SKM-1 treated with dmso at 0.1 percent for 144 hours (cell line): Measurements from ENCODE around the gene RPS13.
A peak's percentile ranks its signal among the peaks of the same experiment; 100 is the strongest.
"Not testable (repeated sequence)": the region's sequence is repeated elsewhere in the genome, so short reads cannot be mapped to it uniquely, and the experiment has no call there.

ENCODE experiments used
- DNase-seq: peaks from one replicate; lab custom pipeline; 2025; ENCODE audit not compliant: unreplicated experiment; lab: John Stamatoyannopoulos, UW

RPS13 gene

DNA sequence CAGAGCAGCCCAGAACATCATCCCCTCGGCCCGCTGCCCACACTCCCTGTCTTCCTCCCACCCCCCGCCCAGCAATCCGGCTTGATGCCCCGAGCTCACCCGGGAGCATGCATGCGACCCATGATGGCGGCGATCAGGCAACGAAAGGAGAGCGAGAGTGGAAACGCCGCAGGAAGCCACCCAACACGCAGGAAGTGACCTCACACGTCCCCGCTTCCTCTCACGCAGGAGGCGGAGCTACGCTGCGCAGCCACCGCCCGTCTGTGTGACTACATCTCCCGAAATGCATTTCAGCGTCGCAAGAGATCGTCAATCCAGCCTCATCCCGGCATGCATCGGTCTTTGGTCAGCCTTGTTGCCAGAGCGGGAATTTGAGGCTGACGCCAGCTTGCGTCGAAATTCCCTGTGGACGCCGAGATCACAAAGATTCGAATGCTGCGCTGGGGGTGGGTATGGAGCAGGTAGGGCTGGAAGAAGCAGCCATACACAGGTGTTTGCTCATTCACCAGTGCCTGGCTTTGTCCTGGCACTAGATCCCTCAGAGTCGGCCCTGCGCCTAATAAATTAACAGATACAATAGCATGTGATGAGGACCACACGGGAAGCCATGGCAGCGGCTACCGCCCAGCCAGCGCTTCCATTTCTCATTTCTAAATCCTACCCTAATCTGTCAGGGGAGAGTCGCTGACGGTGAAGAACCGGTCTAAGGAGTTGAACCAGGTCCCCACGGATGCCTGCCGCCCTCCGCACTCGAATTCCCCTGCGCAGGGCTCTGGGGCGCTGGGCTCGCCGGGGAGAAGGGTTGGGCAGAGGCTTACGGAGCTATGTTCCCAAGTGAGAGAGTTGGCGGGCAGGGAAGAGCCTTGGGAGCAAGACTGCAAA is at the start of gene RPS13:
Gene RPS13, minus strand, starts transcription at position 148 of the 882 bp plus-strand sequence. Its CDS starts 26 bp downstream, at position 122.
- DNase-seq = peak; percentile 97

DNA sequence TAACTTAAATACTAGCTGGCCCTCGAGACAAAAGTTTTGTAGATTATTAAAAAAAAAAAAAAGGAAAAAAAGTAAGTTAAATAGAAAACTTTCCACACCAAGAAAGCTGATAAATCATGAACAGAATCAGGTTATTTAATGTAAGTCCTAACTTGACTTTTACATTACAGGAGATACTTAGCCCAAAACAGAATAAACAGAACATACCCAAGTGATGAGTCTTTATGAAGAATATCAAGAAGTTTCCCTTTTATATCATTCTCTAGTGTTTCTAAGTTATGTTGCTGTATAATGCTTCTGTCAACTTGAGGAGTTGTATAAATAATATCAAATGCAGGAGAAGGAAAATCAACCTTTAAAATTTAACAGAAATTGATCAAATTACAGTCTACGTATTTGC is 44.5 kb upstream of the RPS13 start:
- no peak for DNase-seq

DNA sequence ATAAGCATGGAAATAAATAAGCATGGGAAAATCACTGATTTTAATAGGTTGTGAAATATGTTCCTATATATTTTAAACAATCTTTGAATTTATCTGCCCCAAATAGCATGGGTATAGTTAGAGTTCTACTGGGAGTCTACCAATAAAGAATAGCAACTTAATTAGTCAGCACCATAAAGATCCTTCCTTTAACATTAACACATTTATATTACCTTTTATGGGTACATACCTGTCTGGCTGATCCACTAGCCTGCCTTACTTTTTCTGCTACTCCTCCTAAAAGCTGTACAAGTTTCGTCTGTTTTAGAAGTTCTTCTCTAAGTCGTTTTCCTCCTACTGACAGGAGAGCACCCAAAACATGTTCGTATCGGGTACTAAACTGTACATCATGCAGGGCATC is 39.8 kb upstream of the RPS13 start:
- no peak for DNase-seq

DNA sequence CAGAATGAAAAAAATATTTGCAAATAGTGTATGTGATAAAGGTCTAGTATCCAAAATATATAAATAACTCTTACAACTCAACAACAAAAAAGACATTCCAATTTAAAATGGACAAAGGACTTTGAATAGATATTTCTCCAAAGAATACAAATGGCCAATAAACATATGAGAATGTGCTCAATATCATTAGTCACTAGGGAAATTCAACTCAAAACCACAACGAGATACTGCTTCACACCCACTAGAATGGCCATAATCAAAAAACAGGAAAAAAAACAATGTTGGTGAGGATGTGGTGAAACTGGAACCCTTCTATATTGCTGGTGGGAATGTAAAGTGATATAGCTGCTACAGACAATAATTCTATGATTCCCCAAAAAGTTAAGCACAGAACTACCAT is 38.6 kb upstream of the RPS13 start:
- DNase-seq = no peak

DNA sequence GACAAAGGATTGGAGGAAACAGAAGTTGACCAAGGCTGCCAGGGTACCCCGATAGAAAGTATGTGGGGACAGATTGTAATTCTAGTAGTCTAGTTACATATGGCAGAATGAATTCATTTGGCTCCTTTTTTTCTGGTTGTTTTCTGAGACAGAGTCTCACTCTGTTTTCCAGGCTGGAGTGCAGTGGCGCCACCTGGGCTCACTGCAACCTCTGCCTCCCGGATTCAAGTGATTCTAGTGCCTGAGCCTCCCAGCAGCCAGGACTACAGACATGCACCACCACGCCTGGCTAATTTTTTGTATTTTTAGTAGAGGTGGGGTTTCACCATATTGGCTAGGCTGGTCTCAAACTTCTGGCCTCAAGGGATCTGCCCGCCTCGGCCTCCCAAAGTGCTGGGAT is 30.3 kb upstream of the RPS13 start:
- not testable (repeated sequence) for DNase-seq

DNA sequence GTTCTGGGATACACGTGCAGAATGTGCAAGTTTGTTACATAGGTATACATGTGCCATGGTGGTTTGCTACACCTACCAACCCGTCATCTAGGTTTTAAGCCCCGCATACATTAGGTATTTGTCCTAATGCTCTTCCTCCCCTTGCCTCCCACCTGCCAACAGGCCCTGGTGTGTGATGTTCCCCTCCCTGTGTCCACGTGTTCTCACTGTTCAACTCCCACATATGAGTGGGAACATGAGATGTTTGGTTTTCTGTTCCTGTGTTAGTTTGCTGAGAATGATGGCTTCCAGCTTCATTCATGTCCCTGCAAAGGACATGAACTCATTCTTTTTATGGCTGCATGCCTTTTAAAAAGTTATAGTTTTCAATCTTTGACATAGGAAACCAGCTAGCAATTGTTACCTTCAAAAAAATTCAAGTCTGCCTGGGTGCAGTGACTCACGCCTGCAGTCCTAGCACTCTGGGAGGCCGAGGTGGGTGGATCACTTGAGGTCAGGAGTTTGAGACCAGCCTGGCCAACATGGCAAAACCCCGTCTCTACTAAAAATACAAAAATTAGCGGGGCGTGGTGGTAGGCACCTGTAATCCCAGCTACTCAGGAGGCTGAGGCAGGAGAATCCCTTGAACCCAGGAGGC is 28.1 kb upstream of the RPS13 start:
- DNase-seq = not testable (repeated sequence)

DNA sequence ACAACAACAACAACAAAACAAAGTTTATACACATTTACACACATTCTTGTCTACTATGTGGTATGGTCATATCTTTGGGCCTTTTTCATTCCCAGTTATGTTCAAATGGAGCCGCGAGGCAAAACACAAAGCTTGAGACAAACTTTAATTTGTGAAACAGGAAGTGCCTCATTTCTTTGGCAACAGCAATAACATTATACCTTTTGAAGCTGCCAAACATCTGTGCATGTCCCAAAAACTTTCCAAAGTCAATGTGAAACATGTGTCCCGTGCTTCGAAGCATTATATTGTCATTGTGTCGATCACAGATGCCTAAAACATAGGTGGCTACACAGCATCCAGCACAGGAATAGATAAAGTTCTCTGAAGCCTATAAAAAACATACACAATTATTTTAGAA is 25.0 kb upstream of the RPS13 start:
- DNase-seq = no peak

DNA sequence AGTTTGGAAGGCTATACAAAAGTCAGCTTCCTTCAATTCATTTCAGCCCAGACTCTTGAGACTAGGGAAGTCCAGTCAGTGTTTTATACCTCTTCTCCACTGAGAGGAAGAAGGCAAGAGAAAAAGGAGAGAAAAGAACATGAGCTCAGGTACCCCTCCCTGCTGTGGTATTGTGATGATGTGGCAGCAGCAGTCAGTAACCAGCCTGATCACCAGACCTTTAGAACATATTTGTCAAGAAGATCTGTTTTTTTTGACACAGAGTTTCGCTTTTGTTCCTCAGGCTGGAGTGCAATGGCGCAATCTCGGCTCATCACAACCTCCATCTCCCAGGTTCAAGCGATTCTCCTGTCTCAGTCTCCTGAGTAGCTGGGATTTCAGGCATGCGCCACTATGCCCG is 21.2 kb upstream of the RPS13 start:
- peak; percentile 10 for DNase-seq

DNA sequence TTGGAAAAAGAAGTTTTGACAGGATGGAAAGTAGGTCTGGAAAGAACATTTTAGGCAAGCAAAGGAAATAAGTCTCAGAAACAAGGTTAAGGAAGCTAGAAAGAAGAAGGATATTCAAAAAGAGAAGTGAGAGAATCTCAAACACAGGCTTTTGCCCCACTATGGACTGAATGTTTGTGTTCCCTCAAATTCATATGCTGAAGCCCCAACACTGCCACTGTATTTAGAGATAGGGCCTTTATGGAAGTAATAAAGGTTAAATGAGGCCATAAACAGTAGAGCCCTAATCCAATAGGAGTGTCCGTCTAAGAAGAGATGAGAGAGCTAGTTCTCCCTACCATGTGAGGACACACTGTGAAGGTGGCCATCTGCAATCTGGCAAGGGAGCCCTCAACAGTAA is 20.6 kb upstream of the RPS13 start:
- DNase-seq = peak; percentile 51

DNA sequence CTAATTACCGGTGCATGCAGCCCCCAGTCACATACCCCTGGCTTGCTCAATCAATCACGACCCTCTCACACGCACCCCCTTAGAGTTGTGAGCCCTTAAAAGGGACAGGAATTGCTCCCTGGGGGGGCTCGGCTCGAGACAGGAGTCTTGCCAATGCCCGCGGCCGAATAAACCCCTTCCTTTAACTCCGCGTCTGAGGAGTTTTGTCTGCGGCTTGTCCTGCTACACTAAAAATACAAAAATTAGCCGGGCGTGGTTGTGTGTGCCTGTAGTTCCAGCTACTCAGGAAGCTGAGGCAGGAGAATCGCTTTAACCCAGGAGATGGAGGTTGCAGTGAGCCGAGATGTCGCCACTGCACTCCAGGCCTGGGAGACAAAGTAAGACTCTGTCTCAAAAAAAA is 8.5 kb upstream of the RPS13 start:
- DNase-seq = not testable (repeated sequence)

DNA sequence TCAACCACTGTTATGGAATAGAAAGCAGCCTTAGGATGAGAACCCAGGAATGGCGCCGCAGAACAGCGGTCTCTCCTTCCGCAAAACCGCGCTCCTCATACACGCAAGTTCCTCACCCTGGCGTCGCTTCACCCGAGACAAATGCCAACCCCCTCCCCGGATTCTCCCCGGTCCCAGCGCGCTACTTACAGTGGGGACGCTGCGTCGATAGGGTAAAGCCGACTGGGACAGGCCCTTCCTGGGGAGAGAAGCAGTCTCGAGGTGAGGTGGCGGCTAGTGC is 287 bp downstream of the RPS13 start:
- DNase-seq = no peak

DNA sequence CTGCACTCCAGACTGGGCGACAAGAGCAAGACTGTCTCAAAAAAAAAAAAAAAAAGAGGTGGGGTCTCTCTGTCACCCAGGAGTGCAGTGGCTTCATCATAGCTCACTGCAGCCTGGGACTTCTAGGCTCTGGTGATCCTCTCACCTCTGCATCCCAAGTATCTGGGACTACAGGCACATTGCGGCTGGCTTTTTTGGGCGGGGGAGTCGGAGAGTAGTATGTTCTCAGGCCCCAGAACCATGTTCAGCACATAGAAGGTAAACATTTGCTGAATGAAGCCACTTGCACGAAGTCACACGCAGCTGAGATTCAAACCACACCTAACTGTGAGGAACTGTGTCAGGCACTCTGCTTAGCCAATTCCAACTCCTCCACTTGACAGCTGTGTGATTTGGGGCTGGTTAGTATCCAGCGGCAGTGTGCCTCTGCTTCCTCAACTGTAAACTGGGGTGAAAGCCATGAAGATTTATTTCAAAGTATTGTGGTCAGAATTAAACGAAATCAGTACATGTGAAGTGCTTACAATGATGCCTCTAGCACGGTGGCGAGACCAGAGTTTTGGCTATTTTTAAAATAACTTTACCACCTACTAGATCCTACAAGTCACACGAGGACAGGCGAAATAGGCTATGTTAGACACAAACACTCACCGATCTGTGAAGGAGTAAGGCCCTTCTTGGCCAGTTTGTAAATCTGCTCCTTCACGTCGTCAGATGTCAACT is 789 bp downstream of the RPS13 start:
- DNase-seq = no peak

DNA sequence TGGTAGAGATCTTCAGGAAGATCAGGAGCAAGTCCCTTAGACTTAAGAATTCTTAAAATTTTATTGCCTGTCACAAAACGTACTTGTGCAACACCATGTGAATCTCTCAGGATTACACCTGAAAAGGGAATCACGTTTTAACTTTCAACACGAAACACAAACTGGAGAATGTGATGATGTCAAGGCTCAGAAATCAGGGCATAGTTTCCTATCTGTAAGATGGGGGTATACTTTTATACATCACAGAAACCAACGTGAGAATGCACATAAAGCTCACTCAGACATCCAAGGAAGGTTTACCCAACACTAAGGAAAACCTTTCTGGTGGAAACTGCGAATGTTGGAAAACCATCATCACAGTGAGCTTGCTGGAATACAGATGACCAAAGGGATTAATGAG is 2.0 kb downstream of the RPS13 start:
- no peak for DNase-seq

DNA sequence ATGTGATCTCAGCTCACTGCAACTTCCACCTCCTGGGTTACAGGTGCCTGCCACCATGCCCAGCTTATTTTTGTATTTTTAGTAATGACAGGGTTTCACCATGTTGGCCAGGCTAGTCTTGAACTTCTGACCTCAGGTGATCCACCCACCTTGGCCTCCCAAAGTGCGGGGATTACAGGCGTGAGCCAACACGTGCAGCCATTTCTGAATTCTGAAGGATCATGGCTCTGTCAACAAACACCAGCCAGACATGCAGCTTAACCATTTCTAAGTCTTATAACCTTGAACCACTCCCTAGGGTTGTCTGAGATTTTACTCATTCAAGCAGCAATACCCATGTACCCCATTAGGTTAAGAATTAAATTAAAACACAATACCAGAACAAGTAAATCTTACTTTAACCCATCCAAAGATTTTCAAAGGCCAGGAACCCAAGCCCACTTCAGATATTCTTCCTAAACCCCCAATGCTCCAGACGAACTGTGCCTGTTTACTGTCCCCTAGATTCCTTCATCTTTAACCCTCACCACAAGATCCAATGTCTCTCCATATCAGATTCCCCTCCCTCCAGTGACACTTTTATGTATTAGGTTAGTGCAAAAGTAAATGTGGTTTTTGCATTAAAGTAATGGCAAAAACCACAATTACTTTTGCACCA is 4.0 kb downstream of the RPS13 start:
- no peak for DNase-seq

DNA sequence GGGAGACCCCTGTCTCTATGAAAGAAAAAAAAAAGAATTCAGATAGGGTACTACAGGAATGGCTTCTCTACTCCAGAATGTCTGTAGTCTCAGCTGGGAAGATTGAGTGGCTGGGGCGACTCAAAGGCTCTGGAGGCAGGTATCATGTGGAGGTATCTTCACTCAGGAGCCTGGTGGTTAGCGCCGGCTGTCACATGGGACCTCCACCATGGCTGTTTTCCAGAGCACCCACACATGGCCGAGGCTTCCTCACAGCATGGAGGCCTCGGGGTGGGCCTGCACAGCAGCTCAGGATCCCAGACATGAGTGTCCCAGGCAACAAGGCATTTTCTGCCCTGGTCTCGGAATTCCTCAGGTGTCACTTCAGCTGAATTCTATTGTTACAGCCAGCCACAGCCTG is 10.1 kb downstream of the RPS13 start:
- no peak for DNase-seq

DNA sequence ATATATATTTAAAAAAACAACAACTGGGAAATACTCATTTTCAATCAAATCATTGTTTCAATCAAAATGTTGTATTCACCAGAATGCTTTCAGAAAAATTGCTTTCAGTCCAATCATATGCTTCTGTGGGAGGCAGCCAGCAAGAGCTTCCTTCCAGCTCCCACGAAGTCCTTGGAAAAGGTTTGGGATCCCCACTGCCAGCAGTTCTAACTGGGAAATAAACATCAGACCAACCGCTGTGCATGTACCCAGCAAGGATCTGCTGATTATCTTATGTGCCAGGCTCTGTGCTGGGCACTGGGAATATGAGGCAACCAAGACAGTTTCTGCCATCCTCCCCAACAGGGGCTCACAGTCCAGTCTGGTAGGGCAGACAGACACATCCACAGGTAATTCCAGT is 10.8 kb downstream of the RPS13 start:
- no peak for DNase-seq

DNA sequence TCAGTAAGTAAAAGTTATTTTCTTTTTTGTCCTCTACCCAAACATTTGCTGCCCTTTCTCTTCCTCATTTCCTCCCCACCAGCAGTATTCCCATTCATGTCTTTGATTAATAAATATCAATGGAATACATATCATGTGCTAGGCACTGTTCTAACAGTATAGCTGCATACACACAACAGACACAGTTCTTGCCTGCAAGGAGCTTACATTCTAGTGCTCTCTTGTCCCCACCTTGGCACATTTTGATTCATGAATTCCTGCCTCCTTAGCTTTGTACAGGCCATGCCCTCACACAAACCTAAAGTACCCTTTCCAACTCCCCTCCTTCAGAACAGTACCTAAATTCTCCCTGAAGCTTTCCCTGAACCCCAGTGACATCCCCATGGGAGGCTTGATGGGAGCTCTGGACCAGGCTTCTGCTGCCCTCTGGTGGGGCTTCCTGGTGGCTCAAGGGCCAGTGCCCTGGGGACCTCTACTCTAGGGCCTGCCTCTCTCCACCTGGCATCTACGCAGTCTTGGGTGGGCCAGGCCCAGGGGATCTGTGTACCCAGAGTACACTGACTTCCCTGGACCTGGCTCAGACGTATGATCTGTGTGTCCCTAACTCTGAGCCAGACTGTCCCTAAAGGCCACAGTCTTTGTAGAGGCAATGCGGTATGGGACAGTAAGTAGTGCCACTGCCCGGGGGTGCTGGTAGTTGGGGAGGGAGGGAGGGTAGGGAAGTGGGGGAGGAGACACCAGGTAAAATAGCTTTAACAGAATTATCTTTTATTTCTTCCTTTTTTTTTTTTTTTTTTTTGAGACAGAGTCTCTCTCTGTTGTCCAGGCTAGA is 14.1 kb downstream of the RPS13 start:
- peak; percentile 51 for DNase-seq

DNA sequence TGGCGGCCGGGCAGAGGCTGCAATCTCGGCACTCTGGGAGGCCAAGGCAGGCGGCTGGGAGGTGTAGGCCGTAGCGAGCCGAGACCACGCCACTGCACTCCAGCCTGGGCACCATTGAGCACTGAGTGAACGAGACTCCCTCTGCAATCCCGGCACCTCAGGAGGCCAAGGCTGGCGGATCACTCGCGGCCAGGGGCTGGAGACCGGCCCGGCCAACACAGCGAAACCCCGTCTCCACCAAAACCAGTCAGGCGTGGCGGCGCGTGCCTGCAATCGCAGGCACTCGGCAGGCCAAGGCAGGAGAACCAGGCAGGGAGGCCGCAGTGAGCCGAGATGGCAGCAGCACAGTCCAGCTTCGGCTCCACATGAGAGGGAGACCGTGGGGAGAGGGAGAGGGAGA is 26.3 kb downstream of the RPS13 start:
- DNase-seq = not testable (repeated sequence)

DNA sequence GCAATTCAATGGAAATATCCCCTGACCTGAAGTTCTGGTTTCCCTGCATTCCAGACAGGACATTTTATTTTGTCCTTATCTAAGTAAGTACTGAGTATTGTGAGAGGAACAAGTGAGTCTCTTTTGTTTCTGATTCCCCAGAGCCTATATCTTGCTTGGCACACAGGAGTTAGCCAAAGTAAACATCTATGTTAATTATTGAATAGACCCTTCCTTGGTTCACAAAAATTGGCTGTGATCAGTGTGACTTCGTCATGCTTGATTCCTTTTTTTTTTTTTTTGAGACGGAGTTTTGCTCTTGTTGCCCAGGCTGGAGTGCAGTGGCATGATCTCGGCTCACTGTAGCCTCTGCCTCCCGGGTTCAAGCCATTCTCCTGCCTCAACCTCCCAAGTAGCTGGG is 29.0 kb downstream of the RPS13 start:
- not testable (repeated sequence) for DNase-seq

DNA sequence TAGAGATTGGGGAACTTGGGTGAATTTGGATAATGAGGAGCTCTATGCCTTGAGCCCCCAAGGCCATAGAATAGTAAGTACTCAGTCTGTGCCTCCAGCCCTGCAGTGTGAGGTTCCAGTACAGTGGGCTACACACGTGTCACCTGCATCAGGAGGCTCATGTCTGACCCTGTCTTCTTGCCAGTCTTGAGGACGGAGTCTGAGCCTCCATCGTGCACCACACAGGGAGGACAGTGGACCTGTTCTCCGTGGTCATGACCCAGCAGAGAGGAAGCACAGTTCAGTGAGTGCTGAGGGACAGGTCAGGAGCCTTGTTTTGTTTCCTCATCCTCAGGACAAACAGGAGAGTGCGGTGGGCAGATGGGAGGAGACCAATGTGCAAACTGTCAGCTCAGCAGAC is 30.8 kb downstream of the RPS13 start:
- no peak for DNase-seq
